Measurements from ENCODE around the gene INSM2. TPM values are rescaled to one million over a fixed set of nuclear protein-coding genes. Genes with fewer than 3 reads are reported as not detected.

The INSM2 gene
- total RNA-seq, 1 experiment from 2014 or later, result not detected

DNA sequence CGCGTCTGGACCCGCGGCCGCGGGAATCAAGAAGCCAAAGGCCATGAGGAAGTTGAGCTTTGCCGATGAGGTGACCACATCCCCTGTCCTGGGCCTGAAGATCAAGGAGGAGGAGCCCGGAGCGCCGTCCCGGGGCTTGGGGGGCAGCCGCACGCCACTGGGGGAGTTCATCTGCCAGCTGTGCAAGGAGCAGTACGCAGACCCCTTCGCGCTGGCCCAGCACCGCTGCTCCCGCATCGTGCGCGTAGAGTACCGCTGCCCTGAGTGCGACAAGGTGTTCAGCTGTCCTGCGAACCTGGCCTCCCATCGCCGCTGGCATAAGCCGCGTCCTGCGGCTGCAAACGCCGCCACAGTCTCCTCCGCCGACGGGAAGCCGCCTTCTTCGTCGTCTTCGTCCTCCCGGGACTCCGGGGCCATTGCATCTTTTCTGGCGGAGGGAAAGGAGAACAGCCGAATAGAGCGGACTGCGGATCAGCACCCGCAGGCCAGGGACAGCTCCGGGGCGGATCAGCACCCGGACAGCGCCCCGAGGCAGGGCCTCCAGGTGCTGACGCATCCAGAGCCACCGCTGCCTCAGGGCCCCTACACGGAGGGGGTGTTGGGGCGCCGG lies 1.0 kb downstream of the INSM2 start:
- in situ Hi-C loops (cut with HindIII; ENCODE audit: low pct_unique_long_range_greater_than_20kb, low sequenced_read_pairs), result no loop called here
- DNase-seq (ENCODE audit: low read depth, low spot score) (no peak), ATAC-seq (peak; percentile 46)
- H3K9me3 ChIP-seq (ENCODE audit: control insufficient read depth, insufficient read depth, low read depth, low read length), result no peaks in the 10 kb centered on the region
- H3K4me1 ChIP-seq (ENCODE audit: control insufficient read depth, insufficient read depth, low read length), result no peaks in the 10 kb centered on the region
- BruUV-seq (replicated peaks), result no TSS peak
- H3K27me3 ChIP-seq (ENCODE audit: control insufficient read depth, insufficient read depth, low read length), result peaks cover 18% of the 10 kb centered on the region
- no peaks in the 10 kb centered on the region for H3K36me3 ChIP-seq (ENCODE audit: control insufficient read depth, insufficient read depth, low read length)
- peak overlapping the region in 1 of 2 experiments; percentile 61; a peak in 2 of 4 replicates for H3K4me3 ChIP-seq (ENCODE audit: low read depth in 2 of 2, low read length in 2 of 2)
- no peak overlapping the region for H3K27ac ChIP-seq (ENCODE audit: low read length)
- intact Hi-C loops (cut with micrococcal nuclease; ENCODE audit: unreplicated experiment), result no loop called here
- CTCF ChIA-PET, result no interaction called here
- TF ChIP-seq, protein P1, sequence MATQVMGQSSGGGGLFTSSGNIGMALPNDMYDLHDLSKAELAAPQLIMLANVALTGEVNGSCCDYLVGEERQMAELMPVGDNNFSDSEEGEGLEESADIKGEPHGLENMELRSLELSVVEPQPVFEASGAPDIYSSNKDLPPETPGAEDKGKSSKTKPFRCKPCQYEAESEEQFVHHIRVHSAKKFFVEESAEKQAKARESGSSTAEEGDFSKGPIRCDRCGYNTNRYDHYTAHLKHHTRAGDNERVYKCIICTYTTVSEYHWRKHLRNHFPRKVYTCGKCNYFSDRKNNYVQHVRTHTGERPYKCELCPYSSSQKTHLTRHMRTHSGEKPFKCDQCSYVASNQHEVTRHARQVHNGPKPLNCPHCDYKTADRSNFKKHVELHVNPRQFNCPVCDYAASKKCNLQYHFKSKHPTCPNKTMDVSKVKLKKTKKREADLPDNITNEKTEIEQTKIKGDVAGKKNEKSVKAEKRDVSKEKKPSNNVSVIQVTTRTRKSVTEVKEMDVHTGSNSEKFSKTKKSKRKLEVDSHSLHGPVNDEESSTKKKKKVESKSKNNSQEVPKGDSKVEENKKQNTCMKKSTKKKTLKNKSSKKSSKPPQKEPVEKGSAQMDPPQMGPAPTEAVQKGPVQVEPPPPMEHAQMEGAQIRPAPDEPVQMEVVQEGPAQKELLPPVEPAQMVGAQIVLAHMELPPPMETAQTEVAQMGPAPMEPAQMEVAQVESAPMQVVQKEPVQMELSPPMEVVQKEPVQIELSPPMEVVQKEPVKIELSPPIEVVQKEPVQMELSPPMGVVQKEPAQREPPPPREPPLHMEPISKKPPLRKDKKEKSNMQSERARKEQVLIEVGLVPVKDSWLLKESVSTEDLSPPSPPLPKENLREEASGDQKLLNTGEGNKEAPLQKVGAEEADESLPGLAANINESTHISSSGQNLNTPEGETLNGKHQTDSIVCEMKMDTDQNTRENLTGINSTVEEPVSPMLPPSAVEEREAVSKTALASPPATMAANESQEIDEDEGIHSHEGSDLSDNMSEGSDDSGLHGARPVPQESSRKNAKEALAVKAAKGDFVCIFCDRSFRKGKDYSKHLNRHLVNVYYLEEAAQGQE (IDR thresholded peaks at IDR 0.05; ENCODE audit: insufficient read depth in 1 of 2, low read depth in 2 of 2, low read length in 1 of 2), result peak; percentile 99 to 100
- no peak for TF ChIP-seq POLR2AphosphoS5 (IDR thresholded peaks at IDR 0.05; ENCODE audit: low read depth, low read length)
- TF ChIP-seq SIN3A (IDR thresholded peaks at IDR 0.05; ENCODE audit: borderline replicate concordance, insufficient read depth, low read depth, low read length), result peak; percentile 95
- TF ChIP-seq, protein P2, sequence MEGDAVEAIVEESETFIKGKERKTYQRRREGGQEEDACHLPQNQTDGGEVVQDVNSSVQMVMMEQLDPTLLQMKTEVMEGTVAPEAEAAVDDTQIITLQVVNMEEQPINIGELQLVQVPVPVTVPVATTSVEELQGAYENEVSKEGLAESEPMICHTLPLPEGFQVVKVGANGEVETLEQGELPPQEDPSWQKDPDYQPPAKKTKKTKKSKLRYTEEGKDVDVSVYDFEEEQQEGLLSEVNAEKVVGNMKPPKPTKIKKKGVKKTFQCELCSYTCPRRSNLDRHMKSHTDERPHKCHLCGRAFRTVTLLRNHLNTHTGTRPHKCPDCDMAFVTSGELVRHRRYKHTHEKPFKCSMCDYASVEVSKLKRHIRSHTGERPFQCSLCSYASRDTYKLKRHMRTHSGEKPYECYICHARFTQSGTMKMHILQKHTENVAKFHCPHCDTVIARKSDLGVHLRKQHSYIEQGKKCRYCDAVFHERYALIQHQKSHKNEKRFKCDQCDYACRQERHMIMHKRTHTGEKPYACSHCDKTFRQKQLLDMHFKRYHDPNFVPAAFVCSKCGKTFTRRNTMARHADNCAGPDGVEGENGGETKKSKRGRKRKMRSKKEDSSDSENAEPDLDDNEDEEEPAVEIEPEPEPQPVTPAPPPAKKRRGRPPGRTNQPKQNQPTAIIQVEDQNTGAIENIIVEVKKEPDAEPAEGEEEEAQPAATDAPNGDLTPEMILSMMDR (IDR thresholded peaks at IDR 0.05), result no peak
- POLR2A ChIA-PET, result no interaction called here

DNA sequence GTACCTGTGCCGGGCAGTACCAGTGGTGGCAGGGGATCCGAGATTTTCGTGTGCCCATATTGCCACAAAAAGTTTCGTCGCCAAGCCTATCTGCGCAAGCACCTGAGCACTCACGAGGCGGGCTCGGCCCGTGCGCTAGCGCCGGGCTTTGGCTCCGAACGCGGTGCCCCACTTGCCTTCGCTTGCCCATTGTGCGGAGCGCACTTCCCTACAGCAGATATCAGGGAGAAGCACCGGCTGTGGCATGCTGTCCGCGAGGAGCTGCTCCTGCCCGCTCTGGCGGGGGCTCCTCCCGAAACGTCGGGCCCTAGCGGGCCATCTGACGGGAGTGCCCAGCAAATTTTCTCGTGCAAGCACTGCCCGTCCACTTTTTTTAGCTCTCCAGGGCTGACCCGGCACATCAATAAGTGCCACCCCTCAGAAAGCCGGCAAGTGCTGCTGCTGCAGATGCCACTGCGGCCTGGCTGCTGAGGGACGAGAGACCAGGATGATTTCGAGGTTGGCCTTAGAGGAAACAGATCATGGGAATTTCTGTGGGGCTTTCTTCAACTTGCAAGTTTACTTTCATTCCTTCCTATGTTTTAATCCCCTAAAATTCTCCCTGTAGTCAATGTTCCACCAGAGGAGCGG lies 1.6 kb downstream of the INSM2 start:
- ATAC-seq (no peak), DNase-seq (ENCODE audit: low read depth, low spot score) (no peak)
- TF ChIP-seq POLR2AphosphoS5 (IDR thresholded peaks at IDR 0.05; ENCODE audit: low read depth, low read length) (no peak), SIN3A (IDR thresholded peaks at IDR 0.05; ENCODE audit: borderline replicate concordance, insufficient read depth, low read depth, low read length) (no peak), TCF7L2 (IDR thresholded peaks at IDR 0.05; ENCODE audit: low read depth, low read length) (no peak)
- TF ChIP-seq, protein P2 (IDR thresholded peaks at IDR 0.05), result no peak
- TF ChIP-seq, protein P1 (IDR thresholded peaks at IDR 0.05; ENCODE audit: insufficient read depth in 1 of 2, low read depth in 2 of 2, low read length in 1 of 2), result no peak; a peak in 1 of 4 replicates
- no peak overlapping the region for H3K27ac ChIP-seq (ENCODE audit: low read length)
- H3K4me1 ChIP-seq (ENCODE audit: control insufficient read depth, insufficient read depth, low read length), result no peaks in the 10 kb centered on the region
- no TSS peak for BruUV-seq (replicated peaks)
- no peaks in the 10 kb centered on the region for H3K36me3 ChIP-seq (ENCODE audit: control insufficient read depth, insufficient read depth, low read length)
- intact Hi-C loops (cut with micrococcal nuclease; ENCODE audit: unreplicated experiment) (no loop called here), in situ Hi-C loops (cut with HindIII; ENCODE audit: low pct_unique_long_range_greater_than_20kb, low sequenced_read_pairs) (no loop called here)
- ChIA-PET CTCF (no interaction called here), POLR2A (no interaction called here)
- peak overlapping the region in 1 of 2 experiments; percentile 61; a peak in 1 of 4 replicates for H3K4me3 ChIP-seq (ENCODE audit: low read depth in 2 of 2, low read length in 2 of 2)
- H3K9me3 ChIP-seq (ENCODE audit: control insufficient read depth, insufficient read depth, low read depth, low read length), result no peaks in the 10 kb centered on the region
- peaks cover 18% of the 10 kb centered on the region for H3K27me3 ChIP-seq (ENCODE audit: control insufficient read depth, insufficient read depth, low read length)
